ENCODE data around the gene TPRG1L.
"Not testable (repeated sequence)": the region's sequence is repeated elsewhere in the genome, so short reads cannot be mapped to it uniquely, and the experiment has no call there.

The TPRG1L gene

DNA sequence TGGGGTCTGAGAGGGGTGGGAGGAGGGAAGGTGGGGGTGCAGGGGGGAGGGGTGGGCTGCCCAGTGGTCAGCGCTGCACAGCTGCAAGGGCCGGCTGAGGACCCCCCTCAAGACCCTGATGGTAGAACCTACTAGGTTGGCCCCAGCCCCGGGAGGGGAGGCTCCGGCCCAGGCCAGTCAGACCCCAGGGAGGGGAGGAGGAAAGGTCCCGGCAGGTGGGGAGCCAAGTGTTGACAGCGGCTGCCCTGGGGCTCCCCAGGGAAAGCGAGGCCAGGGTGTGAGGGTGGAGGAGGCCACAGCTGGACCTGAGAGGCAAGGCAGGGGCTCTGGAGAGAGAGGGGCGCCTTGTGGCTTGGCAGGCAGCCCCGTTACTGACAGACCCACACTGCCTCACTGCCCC, 44.6 kb upstream of the TPRG1L start:
- Histone ChIP-seq H2BK12ac (ENCODE audit: low read length) (no peak overlapping the region), H2AFZ (ENCODE audit: insufficient read depth, low read length, poor library complexity) (no peak overlapping the region), H2BK5ac (ENCODE audit: low read depth, low read length, poor library complexity) (no peak overlapping the region), H3K23ac (ENCODE audit: low read length) (no peak overlapping the region), H4K12ac (ENCODE audit: low read depth, low read length) (no peak overlapping the region), H4K8ac (ENCODE audit: low read depth, low read length) (no peak overlapping the region), H3K4me3 (ENCODE audit: low read depth, low read length) (no peak overlapping the region), H3K79me1 (ENCODE audit: low read length) (no peaks in the 10 kb centered on the region), H3K14ac (ENCODE audit: low read length) (no peak overlapping the region), H3K4me2 (ENCODE audit: low read length) (no peak overlapping the region), H3K4me1 (ENCODE audit: control insufficient read depth in 1 of 2, insufficient read depth in 2 of 2, low read length in 2 of 2) (no peaks in the 10 kb centered on the region), H2AK5ac (ENCODE audit: low read length) (no peak overlapping the region), H3K9ac (ENCODE audit: low read length) (no peak overlapping the region), H3K18ac (ENCODE audit: low read length) (no peak overlapping the region), H3K27ac (ENCODE audit: low read depth, low read length) (no peak overlapping the region), H2BK120ac (ENCODE audit: insufficient read depth, low read length, poor library complexity) (no peak overlapping the region), H3K9me3 (ENCODE audit: insufficient read depth, low read depth, low read length) (peaks cover 27% of the 10 kb centered on the region), H3K27me3 (ENCODE audit: insufficient read depth, low read length) (no peaks in the 10 kb centered on the region), H4K91ac (ENCODE audit: low read depth, low read length) (no peak overlapping the region), H3K36me3 (ENCODE audit: control insufficient read depth in 1 of 2, insufficient read depth in 2 of 2, low read length in 2 of 2) (no peaks in the 10 kb centered on the region), H3K4ac (ENCODE audit: low read depth, low read length) (no peak overlapping the region), H3K79me2 (ENCODE audit: control insufficient read depth, insufficient read depth, low read length, poor library complexity) (no peaks in the 10 kb centered on the region)
- DNase-seq: no peak
- no CpG with 5 or more reads among the region's 9 CpGs for WGBS (ENCODE audit: extremely low coverage, insufficient coverage, insufficient read length)

DNA sequence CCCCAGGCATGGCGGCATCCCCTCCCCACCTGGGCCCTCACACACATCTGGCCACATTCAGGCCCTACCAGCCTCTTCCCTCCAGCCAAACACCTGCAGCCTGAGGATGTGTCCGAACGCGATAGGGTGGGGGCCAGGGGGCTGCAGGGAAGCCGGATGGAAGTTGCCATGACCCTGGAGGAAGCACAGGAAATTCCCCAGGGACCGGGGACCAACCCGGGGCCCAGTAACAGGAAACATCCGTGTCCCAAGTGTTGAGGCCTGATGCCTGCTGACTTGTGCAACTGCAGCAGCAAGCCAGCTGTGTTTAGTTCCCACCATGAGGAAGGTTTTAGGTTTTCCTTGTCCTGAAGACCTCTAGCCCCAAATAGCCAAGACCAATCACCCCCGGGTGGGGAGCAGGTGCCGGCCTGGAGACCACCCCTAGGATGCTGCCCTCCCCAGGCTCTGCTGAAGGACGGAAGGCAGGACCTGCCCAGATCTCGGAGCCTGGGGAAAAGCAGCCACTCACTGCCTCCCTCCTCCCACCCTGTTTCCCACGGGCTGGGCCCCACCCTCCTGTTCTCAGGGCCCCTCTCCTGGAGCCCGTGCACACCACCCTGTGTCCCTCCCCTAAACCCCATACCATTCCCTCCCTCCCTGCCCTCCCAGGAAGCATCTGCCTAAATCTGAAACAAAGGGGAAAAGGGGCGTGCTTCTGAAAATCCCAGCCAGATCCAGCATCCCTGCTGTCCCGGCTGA, 43.3 kb upstream of the TPRG1L start:
- H3K4me3 ChIP-seq (ENCODE audit: low read depth, low read length): no peak overlapping the region
- H4K91ac ChIP-seq (ENCODE audit: low read depth, low read length): no peak overlapping the region
- H3K27ac ChIP-seq (ENCODE audit: low read depth, low read length): no peak overlapping the region
- no peak overlapping the region for H3K9ac ChIP-seq (ENCODE audit: low read length)
- H3K36me3 ChIP-seq (ENCODE audit: control insufficient read depth in 1 of 2, insufficient read depth in 2 of 2, low read length in 2 of 2): no peaks in the 10 kb centered on the region
- no peak overlapping the region for H3K23ac ChIP-seq (ENCODE audit: low read length)
- no peak overlapping the region for H2BK12ac ChIP-seq (ENCODE audit: low read length)
- no peak overlapping the region for H4K12ac ChIP-seq (ENCODE audit: low read depth, low read length)
- peaks cover 23% of the 10 kb centered on the region for H3K9me3 ChIP-seq (ENCODE audit: insufficient read depth, low read depth, low read length)
- no peaks in the 10 kb centered on the region for H3K79me2 ChIP-seq (ENCODE audit: control insufficient read depth, insufficient read depth, low read length, poor library complexity)
- no peak overlapping the region for H2AFZ ChIP-seq (ENCODE audit: insufficient read depth, low read length, poor library complexity)
- H3K27me3 ChIP-seq (ENCODE audit: insufficient read depth, low read length): no peaks in the 10 kb centered on the region
- no peak for DNase-seq
- no peak overlapping the region for H2AK5ac ChIP-seq (ENCODE audit: low read length)
- H3K4me1 ChIP-seq (ENCODE audit: control insufficient read depth in 1 of 2, insufficient read depth in 2 of 2, low read length in 2 of 2): no peaks in the 10 kb centered on the region
- no peak overlapping the region for H2BK5ac ChIP-seq (ENCODE audit: low read depth, low read length, poor library complexity)
- no peak overlapping the region for H3K4me2 ChIP-seq (ENCODE audit: low read length)
- H3K4ac ChIP-seq (ENCODE audit: low read depth, low read length): no peak overlapping the region
- no peaks in the 10 kb centered on the region for H3K79me1 ChIP-seq (ENCODE audit: low read length)
- no peak overlapping the region for H3K18ac ChIP-seq (ENCODE audit: low read length)
- H3K14ac ChIP-seq (ENCODE audit: low read length): no peak overlapping the region
- no CpG with 5 or more reads among the region's 16 CpGs for WGBS (ENCODE audit: extremely low coverage, insufficient coverage, insufficient read length)
- H2BK120ac ChIP-seq (ENCODE audit: insufficient read depth, low read length, poor library complexity): no peak overlapping the region
- H4K8ac ChIP-seq (ENCODE audit: low read depth, low read length): no peak overlapping the region

DNA sequence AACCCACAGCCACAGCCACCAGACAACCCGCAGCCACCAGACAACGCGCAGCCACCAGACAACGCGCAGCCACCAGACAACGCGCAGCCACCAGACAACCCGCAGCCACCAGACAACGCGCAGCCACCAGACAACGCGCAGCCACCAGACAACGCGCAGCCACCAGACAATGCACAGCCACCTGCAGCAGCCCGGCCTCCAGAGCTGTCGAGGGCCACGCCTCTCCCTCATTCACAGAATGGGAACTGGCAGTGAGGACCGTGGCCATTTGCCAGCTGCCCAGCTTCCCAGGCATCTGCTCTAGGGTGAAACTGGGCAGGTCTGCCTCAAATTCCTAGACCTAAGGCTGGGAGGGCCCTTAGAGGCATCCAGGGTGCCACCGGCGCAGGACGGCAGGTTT, 41.1 kb upstream of the TPRG1L start:
- H3K14ac ChIP-seq (ENCODE audit: low read length); DNase-seq; H2BK5ac ChIP-seq (ENCODE audit: low read depth, low read length, poor library complexity); H2BK120ac ChIP-seq (ENCODE audit: insufficient read depth, low read length, poor library complexity); H3K23ac ChIP-seq (ENCODE audit: low read length); H2AFZ ChIP-seq (ENCODE audit: insufficient read depth, low read length, poor library complexity); H2BK12ac ChIP-seq (ENCODE audit: low read length); H3K18ac ChIP-seq (ENCODE audit: low read length); H3K9ac ChIP-seq (ENCODE audit: low read length); H4K12ac ChIP-seq (ENCODE audit: low read depth, low read length); H4K8ac ChIP-seq (ENCODE audit: low read depth, low read length); H3K27ac ChIP-seq (ENCODE audit: low read depth, low read length); H3K79me2 ChIP-seq (ENCODE audit: control insufficient read depth, insufficient read depth, low read length, poor library complexity); H3K4me3 ChIP-seq (ENCODE audit: low read depth, low read length); H2AK5ac ChIP-seq (ENCODE audit: low read length); H3K27me3 ChIP-seq (ENCODE audit: insufficient read depth, low read length); H4K91ac ChIP-seq (ENCODE audit: low read depth, low read length); H3K79me1 ChIP-seq (ENCODE audit: low read length); H3K4me1 ChIP-seq (ENCODE audit: control insufficient read depth in 1 of 2, insufficient read depth in 2 of 2, low read length in 2 of 2); H3K4me2 ChIP-seq (ENCODE audit: low read length); H3K36me3 ChIP-seq (ENCODE audit: control insufficient read depth in 1 of 2, insufficient read depth in 2 of 2, low read length in 2 of 2); H3K4ac ChIP-seq (ENCODE audit: low read depth, low read length): not testable (repeated sequence)
- no CpG with 5 or more reads among the region's 21 CpGs for WGBS (ENCODE audit: extremely low coverage, insufficient coverage, insufficient read length)
- peaks cover 21% of the 10 kb centered on the region for H3K9me3 ChIP-seq (ENCODE audit: insufficient read depth, low read depth, low read length)

DNA sequence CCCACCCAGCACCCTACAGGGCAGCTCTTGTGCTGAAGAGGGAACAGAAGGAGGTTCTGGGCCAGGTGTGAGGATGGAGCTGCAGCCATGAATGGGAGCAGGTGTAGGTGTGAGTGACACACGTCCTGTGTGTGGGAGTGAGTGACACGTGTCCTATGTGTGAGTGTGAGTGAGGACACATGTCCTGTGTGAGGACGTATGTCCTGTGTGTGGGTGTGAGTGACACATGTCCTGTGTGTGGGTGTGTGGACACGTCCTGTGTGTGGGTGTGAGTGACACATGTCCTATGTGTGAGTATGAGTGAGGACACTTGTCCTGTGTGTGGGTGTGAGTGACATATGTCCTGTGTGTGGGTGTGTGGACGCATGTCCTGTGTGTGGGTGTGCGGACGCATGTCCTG, 39.9 kb upstream of the TPRG1L start:
- H3K79me1 ChIP-seq (ENCODE audit: low read length): no peaks in the 10 kb centered on the region
- no peak overlapping the region for H3K4me2 ChIP-seq (ENCODE audit: low read length)
- no peak overlapping the region for H3K14ac ChIP-seq (ENCODE audit: low read length)
- no peak overlapping the region for H3K23ac ChIP-seq (ENCODE audit: low read length)
- H3K18ac ChIP-seq (ENCODE audit: low read length): no peak overlapping the region
- H2BK120ac ChIP-seq (ENCODE audit: insufficient read depth, low read length, poor library complexity): no peak overlapping the region
- H2BK12ac ChIP-seq (ENCODE audit: low read length): no peak overlapping the region
- no CpG with 5 or more reads among the region's 7 CpGs for WGBS (ENCODE audit: extremely low coverage, insufficient coverage, insufficient read length)
- H4K12ac ChIP-seq (ENCODE audit: low read depth, low read length): no peak overlapping the region
- no peak overlapping the region for H2AK5ac ChIP-seq (ENCODE audit: low read length)
- no peaks in the 10 kb centered on the region for H3K79me2 ChIP-seq (ENCODE audit: control insufficient read depth, insufficient read depth, low read length, poor library complexity)
- no peak overlapping the region for H3K4me3 ChIP-seq (ENCODE audit: low read depth, low read length)
- H4K8ac ChIP-seq (ENCODE audit: low read depth, low read length): no peak overlapping the region
- no peak overlapping the region for H3K27ac ChIP-seq (ENCODE audit: low read depth, low read length)
- no peak overlapping the region for H2BK5ac ChIP-seq (ENCODE audit: low read depth, low read length, poor library complexity)
- H3K36me3 ChIP-seq (ENCODE audit: control insufficient read depth in 1 of 2, insufficient read depth in 2 of 2, low read length in 2 of 2): no peaks in the 10 kb centered on the region
- H3K27me3 ChIP-seq (ENCODE audit: insufficient read depth, low read length): no peaks in the 10 kb centered on the region
- DNase-seq: no peak
- H3K9ac ChIP-seq (ENCODE audit: low read length): no peak overlapping the region
- H4K91ac ChIP-seq (ENCODE audit: low read depth, low read length): no peak overlapping the region
- H3K9me3 ChIP-seq (ENCODE audit: insufficient read depth, low read depth, low read length): peaks cover 21% of the 10 kb centered on the region
- no peak overlapping the region for H2AFZ ChIP-seq (ENCODE audit: insufficient read depth, low read length, poor library complexity)
- H3K4me1 ChIP-seq (ENCODE audit: control insufficient read depth in 1 of 2, insufficient read depth in 2 of 2, low read length in 2 of 2): no peaks in the 10 kb centered on the region
- H3K4ac ChIP-seq (ENCODE audit: low read depth, low read length): no peak overlapping the region
